MG63 (cell line): ENCODE data around the gene PTPRN2. TPM values are rescaled to one million over a fixed set of nuclear protein-coding genes. Genes with fewer than 3 reads are reported as not detected.
"Not testable (repeated sequence)": the region's sequence is repeated elsewhere in the genome, so short reads cannot be mapped to it uniquely, and the experiment has no call there.

Experiments used
- DNase-seq: peaks from one replicate; pipeline ENCODE4 v3.0.0-alpha.2; 2020
- H3K27me3 ChIP-seq: fragments of 250-450 bp; sonication (Bioruptor Pico); 2 replicates; pipeline ENCODE4 v1.5.1; 2020; ENCODE audit warnings: mild to moderate bottlenecking, moderate library complexity
- H3K36me3 ChIP-seq: fragments of 250-450 bp; sonication (Bioruptor Pico); 2 replicates; pipeline ENCODE4 v1.5.1; 2020; ENCODE audit warnings: mild to moderate bottlenecking, moderate library complexity
- H3K4me3 ChIP-seq: fragments of 250-450 bp; sonication (Bioruptor Pico); 2 replicates; pipeline ENCODE4 v1.5.1; 2020; ENCODE audit warnings: mild to moderate bottlenecking, moderate library complexity
- H3K9me3 ChIP-seq: fragments of 250-450 bp; sonication (Bioruptor Pico); 2 replicates; pipeline ENCODE4 v1.5.1; 2020; ENCODE audit warnings: mild to moderate bottlenecking, moderate library complexity
- total RNA-seq: library from RNA; depleted of rRNA; stranded (reverse); fragments of >200 nt; shearing (Covaris generic); gene quantifications from 2 replicates; pipeline ENCODE4 v1.2.3, GENCODE V29; 2014; ENCODE audit warnings: low replicate concordance

The PTPRN2 gene
- total RNA-seq, 1 experiment from 2014 or later: 0.16 TPM

DNA sequence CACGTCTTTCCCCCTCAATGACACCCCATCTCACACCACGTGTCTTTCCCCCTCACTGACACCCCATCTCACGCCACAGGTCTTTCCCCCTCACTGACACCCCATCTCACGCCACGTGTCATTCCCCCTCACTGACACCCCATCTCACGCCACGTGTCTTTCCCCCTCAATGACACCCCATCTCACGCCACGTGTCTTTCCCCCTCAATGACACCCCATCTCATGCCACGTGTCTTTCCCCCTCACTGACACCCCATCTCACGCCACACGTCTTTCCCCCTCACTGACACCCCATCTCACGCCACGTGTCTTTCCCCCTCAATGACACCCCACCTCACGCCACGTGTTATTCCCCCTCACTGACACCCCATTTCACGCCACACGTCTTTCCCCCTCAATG lies 440.2 kb downstream of the PTPRN2 start:
- H3K27me3 ChIP-seq, H3K9me3 ChIP-seq, H3K36me3 ChIP-seq, H3K4me3 ChIP-seq, DNase-seq: not testable (repeated sequence)

DNA sequence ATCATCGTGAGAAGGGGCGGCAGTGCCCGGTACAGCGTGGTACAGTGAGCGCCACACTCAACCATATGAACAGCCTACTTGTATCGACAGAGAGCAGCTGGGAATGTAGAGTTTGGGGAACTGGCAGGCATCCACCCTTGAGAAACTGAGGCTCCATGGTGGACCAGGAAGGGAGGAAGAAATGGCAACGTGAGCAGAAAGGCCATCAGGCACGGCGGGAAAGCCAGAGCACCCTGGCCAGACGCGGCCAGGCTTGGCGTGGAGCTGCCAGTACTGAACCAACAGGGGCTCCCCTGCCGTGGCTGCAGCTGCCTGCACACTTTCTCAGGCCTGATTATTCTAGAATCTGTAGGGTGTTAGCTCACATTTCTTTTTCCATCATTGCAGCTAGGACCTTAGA lies 442.3 kb downstream of the PTPRN2 start:
- H3K9me3 ChIP-seq: no peaks in the 10 kb centered on the region
- H3K36me3 ChIP-seq: no peaks in the 10 kb centered on the region
- H3K4me3 ChIP-seq: no peak overlapping the region
- no peaks in the 10 kb centered on the region for H3K27me3 ChIP-seq
- no peak for DNase-seq

DNA sequence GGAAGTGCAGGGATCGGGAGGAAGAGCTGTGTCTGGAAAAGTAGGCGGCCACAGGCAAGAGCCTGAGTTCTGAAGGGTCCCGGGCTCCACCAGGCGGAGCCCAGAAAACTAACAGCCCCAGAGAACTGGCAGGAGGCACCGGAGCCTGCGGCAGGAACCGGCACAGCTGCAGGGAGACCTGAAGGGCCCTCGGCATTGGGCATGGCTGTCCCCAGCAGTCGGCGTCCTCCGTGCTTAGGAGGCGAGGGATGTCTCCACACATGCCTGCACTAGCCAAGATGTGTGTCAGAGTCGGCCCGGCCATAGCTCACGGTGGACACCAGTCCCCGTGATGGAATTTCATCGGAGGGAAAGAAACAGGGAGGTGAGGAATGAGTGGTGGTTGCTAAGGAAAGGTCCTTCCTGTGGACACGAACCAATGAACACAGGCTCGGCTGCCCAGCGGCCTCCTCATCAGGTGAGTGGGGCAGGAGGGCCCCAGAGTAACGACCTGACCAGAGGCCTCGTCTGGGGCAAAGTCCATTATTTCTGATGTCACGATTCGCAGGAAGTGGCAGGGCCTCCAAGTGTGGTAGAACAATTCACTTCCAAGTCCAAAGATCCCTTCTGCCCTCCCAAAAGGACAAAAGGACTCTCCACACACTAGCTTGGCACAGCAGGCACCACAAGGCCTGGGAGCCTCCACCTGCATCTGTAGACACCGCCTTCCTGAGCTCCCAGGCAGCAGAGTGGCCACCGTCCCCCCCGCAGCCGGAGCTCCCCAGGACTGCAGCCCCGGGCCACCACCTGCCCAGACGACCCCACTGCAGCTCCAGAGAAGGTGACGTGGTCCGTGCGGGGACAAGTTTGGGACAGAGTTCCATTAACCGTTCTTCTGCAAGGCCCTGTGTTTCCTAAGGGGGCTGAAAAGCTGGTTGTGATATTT lies 444.2 kb downstream of the PTPRN2 start:
- no peak for DNase-seq
- no peaks in the 10 kb centered on the region for H3K36me3 ChIP-seq
- no peaks in the 10 kb centered on the region for H3K27me3 ChIP-seq
- no peaks in the 10 kb centered on the region for H3K9me3 ChIP-seq
- H3K4me3 ChIP-seq: no peak overlapping the region

DNA sequence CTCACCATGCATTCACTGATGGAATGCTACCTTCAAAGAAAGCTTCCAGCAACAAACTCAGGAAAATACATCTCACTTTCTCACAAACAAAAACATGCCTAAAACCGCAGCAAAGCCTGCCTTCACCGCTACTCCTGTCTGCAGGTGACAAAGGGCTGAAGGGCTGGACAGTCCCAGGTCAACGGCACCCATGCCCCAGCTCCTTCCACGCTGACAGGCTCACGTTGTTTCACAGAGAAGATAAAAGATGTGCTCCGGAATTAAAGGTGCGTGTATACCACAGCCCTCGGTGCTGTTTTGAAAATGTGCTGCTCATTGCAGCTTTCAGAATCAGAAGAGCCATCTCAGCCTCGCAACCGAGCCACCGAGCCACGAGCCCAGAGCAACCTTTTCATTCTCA lies 445.0 kb downstream of the PTPRN2 start:
- Histone ChIP-seq H3K27me3 (no peaks in the 10 kb centered on the region), H3K36me3 (no peaks in the 10 kb centered on the region), H3K9me3 (no peaks in the 10 kb centered on the region), H3K4me3 (no peak overlapping the region)
- no peak for DNase-seq

DNA sequence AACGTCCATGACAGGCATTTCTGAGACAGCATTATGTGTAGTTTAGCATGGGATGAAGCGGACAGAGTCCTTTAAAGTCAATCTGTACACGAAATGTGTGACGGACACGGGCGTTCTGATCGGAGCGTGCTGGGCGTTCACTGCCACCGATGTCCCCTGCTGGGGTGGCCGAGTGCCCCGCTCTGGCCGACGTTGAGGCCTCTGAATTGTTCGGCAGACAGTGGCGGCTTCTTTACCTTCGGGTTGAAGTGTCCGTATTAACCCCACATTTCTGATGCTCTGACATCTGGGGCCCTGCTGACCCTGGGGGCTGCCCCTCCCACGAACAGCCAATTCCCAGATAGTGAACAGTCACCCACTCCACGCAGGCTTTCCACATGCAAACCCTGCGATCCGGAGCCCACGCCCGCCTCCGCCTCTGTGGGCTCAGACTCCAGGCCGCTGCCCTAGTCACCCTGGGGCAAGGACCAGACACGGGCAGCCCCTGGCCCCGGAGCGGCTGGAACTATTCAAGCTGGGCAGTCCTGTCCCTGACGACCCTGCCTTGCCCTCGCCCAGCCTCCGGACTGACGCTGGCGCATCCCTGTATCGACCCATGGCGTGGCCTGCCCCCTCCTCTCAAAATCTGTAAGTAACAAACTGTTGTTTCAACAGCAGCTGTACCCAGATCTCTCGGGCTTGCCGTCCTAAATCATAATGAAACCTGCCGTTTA lies 445.7 kb downstream of the PTPRN2 start:
- H3K4me3 ChIP-seq: no peak overlapping the region
- H3K27me3 ChIP-seq: no peaks in the 10 kb centered on the region
- no peaks in the 10 kb centered on the region for H3K9me3 ChIP-seq
- no peak for DNase-seq
- H3K36me3 ChIP-seq: no peaks in the 10 kb centered on the region

DNA sequence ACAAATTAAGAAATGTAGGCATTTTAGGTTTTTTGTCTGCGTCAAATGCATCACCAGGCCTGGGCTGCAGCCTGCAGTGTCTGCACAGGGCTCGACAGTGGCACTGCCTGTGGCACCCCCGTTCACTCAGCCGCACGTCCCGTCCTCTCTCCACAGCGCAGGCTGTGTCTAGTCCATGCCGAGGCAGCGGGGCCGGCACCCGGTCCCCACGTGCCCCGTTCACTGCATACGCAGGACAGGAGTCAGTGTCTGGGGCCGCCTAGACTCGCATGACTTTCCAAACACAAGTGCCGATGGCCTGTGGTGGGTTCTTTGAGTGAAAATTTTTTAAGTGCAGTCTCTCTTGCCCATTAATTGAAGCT lies 446.4 kb downstream of the PTPRN2 start:
- no peaks in the 10 kb centered on the region for H3K9me3 ChIP-seq
- no peaks in the 10 kb centered on the region for H3K36me3 ChIP-seq
- no peak overlapping the region for H3K4me3 ChIP-seq
- H3K27me3 ChIP-seq: no peaks in the 10 kb centered on the region
- DNase-seq: no peak

DNA sequence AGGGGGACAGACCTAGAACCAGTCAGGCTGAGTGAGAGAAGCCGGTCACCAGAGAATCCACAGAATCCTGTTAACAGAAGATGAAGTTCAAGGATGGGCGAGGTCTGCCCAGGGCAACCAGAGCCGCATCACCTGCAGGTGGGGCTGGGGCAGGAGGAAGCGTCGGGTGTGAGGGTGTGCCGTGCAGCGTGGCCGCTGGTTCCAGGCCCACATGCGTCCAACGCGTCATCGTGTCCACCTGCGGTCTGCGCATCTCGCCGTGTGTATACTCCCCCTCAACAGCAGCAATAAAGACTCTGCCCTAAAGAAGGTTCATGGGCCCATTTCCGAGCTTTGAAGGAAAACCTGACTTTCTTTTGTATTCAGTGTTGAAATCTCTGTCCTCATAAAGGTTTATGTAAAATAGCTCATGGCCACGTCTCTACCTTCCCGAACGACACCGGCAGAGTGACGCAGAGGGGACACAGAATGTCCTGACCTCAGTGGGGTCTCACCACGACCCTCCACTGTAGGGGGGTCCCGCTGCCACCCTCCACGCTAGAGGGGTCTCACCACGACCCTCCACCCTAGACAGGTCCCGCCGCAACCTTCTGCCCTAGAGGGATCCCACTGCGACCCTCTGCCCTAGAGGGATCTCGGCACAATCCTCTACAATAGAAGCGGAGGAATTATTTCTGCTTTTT lies 446.9 kb downstream of the PTPRN2 start:
- Histone ChIP-seq H3K36me3 (no peaks in the 10 kb centered on the region), H3K4me3 (no peak overlapping the region), H3K9me3 (no peaks in the 10 kb centered on the region), H3K27me3 (no peaks in the 10 kb centered on the region)
- DNase-seq: no peak

DNA sequence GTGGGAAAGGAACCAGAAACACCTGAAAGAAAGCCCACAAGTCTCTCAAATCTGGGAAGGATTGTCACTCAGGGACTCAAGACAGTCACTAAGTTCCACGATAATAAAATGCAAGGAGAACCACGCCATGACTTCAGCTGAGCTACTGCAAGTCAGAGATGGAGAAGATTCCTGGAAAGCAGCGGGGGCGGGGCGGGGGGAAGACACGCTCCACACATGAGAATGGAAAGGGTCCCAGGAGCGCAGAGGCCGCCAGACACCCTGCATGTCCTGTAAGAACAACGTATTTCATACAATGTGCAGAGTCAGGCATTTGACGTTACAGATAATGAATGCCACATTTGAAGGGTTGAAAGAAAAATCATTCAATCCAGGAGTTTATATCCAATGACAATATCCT lies 448.1 kb downstream of the PTPRN2 start:
- no peaks in the 10 kb centered on the region for H3K27me3 ChIP-seq
- no peak overlapping the region for H3K4me3 ChIP-seq
- DNase-seq: no peak
- no peaks in the 10 kb centered on the region for H3K36me3 ChIP-seq
- no peaks in the 10 kb centered on the region for H3K9me3 ChIP-seq

DNA sequence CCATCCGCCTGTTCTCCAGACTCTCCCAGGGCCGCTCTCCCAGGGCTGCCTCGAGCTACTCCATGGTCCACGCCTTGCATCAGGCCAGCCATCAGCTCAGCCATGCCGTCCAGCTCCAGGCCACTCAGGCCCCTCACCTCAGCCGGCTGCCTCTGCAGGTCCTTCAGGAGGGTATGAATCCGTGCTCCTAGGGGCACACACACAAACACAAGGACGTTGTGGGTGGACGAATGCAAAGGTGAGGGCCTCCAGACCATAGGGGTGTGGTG lies 449.4 kb downstream of the PTPRN2 start:
- DNase-seq: no peak
- Histone ChIP-seq H3K36me3 (no peaks in the 10 kb centered on the region), H3K9me3 (no peaks in the 10 kb centered on the region), H3K4me3 (no peak overlapping the region), H3K27me3 (no peaks in the 10 kb centered on the region)

DNA sequence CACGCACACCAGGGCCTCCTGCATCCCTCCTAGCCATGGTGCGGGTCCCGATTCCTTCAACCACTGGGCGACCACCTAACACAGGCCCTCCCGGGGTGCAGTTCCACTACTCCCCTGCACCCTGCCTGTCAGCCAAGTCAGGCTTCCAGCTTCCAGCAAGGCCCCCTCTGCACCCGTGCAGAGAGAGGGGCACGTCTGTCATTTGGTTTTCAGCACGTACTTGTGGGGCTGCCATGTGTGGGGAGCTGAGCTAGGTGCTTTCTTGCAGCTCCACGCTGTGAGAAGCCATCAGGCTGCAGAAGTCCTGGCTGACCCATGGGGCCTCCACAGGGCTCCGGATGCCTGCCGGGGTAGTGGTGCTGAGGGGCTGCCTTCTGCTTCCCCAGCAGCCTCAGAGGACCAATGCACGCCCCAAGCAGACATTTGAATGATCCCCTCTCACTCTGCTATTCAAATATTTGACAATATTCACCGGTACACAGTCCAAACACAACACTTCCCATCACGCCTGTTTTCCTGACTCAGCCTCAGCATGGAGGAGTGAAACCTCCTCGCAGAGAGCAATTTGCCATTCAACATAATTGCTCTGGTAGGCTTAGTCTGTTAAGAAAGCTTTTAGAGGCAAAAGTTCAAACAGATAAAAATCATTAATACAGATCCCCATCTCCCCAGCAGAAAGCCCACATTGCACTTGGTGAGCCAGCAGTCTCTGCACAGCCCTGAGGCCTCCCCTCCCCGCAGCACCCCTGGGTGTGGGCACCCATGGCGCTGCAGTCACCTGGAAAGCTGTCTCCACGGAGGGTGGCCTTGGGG lies 449.9 kb downstream of the PTPRN2 start:
- Histone ChIP-seq H3K9me3 (no peaks in the 10 kb centered on the region), H3K36me3 (no peaks in the 10 kb centered on the region), H3K27me3 (no peaks in the 10 kb centered on the region), H3K4me3 (no peak overlapping the region)
- DNase-seq: no peak

DNA sequence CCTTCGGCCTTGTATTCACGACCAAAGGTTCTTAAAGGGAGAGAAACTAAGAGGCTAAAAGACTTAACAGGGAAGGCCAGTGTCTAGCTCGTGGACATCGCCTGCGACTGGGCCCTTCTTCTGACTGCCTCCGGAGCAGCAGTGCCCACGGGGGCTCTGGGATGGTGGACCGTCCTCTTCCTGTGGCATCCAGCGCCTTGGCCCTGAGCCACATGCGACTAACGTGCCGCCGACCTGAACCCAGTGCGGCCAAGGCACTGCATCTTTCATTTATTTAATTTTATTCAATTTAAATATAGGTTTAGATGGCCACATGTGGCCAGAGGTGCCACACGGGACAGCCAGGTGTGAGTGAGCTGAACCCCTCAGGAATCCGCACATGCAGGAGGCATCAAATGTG lies 451.7 kb downstream of the PTPRN2 start:
- no peak for DNase-seq
- H3K9me3 ChIP-seq: no peaks in the 10 kb centered on the region
- H3K36me3 ChIP-seq: no peaks in the 10 kb centered on the region
- no peak overlapping the region for H3K4me3 ChIP-seq
- H3K27me3 ChIP-seq: no peaks in the 10 kb centered on the region

DNA sequence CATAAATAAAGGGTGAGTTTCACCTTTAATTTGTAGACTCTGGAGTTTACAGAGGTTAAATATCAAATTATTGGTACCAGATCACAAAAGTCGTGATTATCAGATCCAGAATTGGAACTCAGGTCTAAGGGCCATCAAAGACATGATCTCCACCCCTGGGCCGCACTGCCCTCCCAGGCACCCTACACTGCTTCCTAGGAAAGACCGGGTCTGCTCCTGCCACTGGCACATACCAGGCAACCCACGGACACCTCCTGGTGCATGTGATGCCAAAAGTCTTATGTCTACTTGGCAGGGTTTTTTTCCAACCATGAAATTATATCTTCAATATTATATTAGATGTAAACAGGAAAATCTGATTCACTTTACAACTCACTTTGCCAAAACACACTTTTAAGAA lies 452.8 kb downstream of the PTPRN2 start:
- no peaks in the 10 kb centered on the region for H3K36me3 ChIP-seq
- no peaks in the 10 kb centered on the region for H3K27me3 ChIP-seq
- no peak for DNase-seq
- H3K4me3 ChIP-seq: no peak overlapping the region
- no peaks in the 10 kb centered on the region for H3K9me3 ChIP-seq

DNA sequence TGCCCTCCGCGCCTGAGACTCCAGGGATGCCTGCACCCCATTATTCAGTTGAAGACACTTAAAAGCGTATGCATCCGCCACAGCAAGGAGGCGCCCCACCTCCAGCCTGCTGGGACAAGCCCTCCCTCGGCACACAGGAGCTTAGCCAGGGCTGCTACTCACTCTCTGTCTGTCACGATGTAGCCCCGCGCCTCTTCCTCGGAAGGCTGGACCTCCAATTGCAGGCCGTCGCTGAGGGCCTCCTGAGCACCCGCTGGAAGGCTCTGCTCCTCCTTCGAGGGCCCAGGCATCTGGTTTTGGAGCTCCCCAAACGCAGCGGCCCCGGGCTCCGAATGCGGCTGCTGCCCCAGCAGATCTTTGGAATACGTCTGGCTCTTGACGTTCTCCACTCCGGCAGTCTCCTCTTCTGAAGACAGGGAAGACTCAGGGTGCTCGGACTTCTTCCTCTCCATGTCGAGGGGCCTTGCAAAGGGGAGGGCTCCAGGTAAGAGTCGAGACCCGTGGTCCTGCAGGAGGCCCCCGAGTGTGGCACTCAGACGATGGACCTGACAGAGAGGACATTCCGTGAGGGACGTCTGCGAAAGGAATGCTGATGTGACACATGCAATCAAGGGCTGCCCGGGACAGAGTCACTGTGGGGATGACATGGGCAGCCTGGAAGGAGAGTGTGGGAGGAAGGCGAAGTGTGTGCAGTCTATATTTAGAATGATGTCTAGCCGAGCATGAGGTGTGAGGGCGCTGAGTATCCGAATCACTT lies 453.9 kb downstream of the PTPRN2 start:
- Histone ChIP-seq H3K4me3 (no peak overlapping the region), H3K36me3 (no peaks in the 10 kb centered on the region), H3K9me3 (no peaks in the 10 kb centered on the region), H3K27me3 (no peaks in the 10 kb centered on the region)
- no peak for DNase-seq

DNA sequence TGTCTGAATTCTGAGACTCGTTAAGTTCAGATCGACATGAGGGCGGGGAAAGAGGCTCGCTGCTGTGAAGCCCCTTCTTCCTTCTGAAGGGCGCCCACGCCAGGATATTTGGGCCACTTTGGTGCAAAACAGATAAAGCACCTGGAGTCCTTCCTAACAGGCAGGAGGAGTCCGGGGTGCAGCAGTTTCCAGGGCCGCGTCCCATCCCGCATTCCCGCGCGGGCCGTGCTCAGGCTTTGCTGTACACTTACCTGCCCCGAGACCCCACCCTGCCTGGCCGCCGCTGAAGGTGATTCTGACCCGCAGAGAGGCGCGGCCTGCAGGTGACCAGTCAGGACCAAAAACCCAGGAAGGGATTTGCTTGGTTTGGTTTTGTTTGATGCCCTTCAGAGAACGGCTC lies 454.6 kb downstream of the PTPRN2 start:
- Histone ChIP-seq H3K36me3 (no peaks in the 10 kb centered on the region), H3K27me3 (no peaks in the 10 kb centered on the region), H3K4me3 (no peak overlapping the region), H3K9me3 (no peaks in the 10 kb centered on the region)
- DNase-seq: no peak

DNA sequence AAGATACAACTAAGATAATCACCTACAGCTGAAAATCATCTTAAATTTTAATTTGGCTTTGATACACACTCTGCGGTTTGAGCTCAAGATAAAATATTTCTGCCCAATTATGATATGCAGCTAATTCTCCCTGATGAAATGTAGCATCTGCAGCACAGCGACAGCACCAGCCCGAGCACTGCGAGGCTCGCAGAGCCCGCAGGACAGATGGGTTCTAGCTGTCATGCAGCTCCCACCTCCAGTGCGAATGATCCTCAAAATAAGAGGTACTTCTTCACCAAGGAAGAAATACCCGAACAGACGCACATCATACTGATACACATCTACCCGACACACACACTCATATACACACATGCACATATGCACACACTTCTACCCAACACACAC lies 457.6 kb downstream of the PTPRN2 start:
- H3K27me3 ChIP-seq: no peaks in the 10 kb centered on the region
- no peak for DNase-seq
- H3K36me3 ChIP-seq: no peaks in the 10 kb centered on the region
- H3K9me3 ChIP-seq: no peaks in the 10 kb centered on the region
- H3K4me3 ChIP-seq: no peak overlapping the region
